Measurements from ENCODE around the gene ADGRV1.

The ADGRV1 gene

GRCh38 chr5:90854169-90854568, 295.6 kb downstream of the ADGRV1 start:
- H3K9me3 ChIP-seq (ENCODE audit: insufficient read depth, low read depth, low read length), result no peaks in the 10 kb centered on the region
- peaks cover 54% of the 10 kb centered on the region for H3K36me3 ChIP-seq (ENCODE audit: insufficient read depth, low read length)
- no peak overlapping the region for H3K27ac ChIP-seq (ENCODE audit: low read depth, low read length)
- 100% methylated on average over 1 of the region's 2 CpGs for WGBS
- H3K27me3 ChIP-seq (ENCODE audit: insufficient read depth, low read length), result no peaks in the 10 kb centered on the region
- no peak overlapping the region for H3K4me3 ChIP-seq (ENCODE audit: low read length)
- no peak overlapping the region for H3K9ac ChIP-seq (ENCODE audit: low read depth, low read length)
- no peaks in the 10 kb centered on the region for H3K4me1 ChIP-seq (ENCODE audit: insufficient read depth, low read length)

- H3K4me3 ChIP-seq (ENCODE audit: low read length), result no peak overlapping the region
- no peak overlapping the region for H3K9ac ChIP-seq (ENCODE audit: low read depth, low read length)
- WGBS, result 90% methylated on average over 4 of the region's 4 CpGs
- H3K27ac ChIP-seq (ENCODE audit: low read depth, low read length), result no peak overlapping the region
- no peaks in the 10 kb centered on the region for H3K27me3 ChIP-seq (ENCODE audit: insufficient read depth, low read length)
- H3K4me1 ChIP-seq (ENCODE audit: insufficient read depth, low read length), result no peaks in the 10 kb centered on the region
- H3K9me3 ChIP-seq (ENCODE audit: insufficient read depth, low read depth, low read length), result no peaks in the 10 kb centered on the region
- H3K36me3 ChIP-seq (ENCODE audit: insufficient read depth, low read length), result peaks cover 46% of the 10 kb centered on the region
Measured at GRCh38 chr5:90855296-90856010, 296.9 kb downstream of the ADGRV1 start.

- no peak overlapping the region for H3K9ac ChIP-seq (ENCODE audit: low read depth, low read length)
- H3K36me3 ChIP-seq (ENCODE audit: insufficient read depth, low read length), result peaks cover 21% of the 10 kb centered on the region
- no peaks in the 10 kb centered on the region for H3K27me3 ChIP-seq (ENCODE audit: insufficient read depth, low read length)
- H3K27ac ChIP-seq (ENCODE audit: low read depth, low read length), result no peak overlapping the region
- no peaks in the 10 kb centered on the region for H3K9me3 ChIP-seq (ENCODE audit: insufficient read depth, low read depth, low read length)
- no peak overlapping the region for H3K4me3 ChIP-seq (ENCODE audit: low read length)
- no peaks in the 10 kb centered on the region for H3K4me1 ChIP-seq (ENCODE audit: insufficient read depth, low read length)
- WGBS, result 93% methylated on average over 3 of the region's 3 CpGs
Measured at GRCh38 chr5:90861843-90862586, 303.4 kb downstream of the ADGRV1 start.

- peaks cover 18% of the 10 kb centered on the region for H3K36me3 ChIP-seq (ENCODE audit: insufficient read depth, low read length)
- no peak overlapping the region for H3K27ac ChIP-seq (ENCODE audit: low read depth, low read length)
- H3K4me3 ChIP-seq (ENCODE audit: low read length), result no peak overlapping the region
- no peaks in the 10 kb centered on the region for H3K4me1 ChIP-seq (ENCODE audit: insufficient read depth, low read length)
- no peak overlapping the region for H3K9ac ChIP-seq (ENCODE audit: low read depth, low read length)
- WGBS, result 99% methylated on average over 4 of the region's 4 CpGs
- H3K27me3 ChIP-seq (ENCODE audit: insufficient read depth, low read length), result no peaks in the 10 kb centered on the region
- H3K9me3 ChIP-seq (ENCODE audit: insufficient read depth, low read depth, low read length), result no peaks in the 10 kb centered on the region
Measured at GRCh38 chr5:90865180-90865579, 306.6 kb downstream of the ADGRV1 start.

GRCh38 chr5:90866333-90866732, 307.7 kb downstream of the ADGRV1 start:
- no peak overlapping the region for H3K4me3 ChIP-seq (ENCODE audit: low read length)
- 95% methylated on average over 2 of the region's 2 CpGs for WGBS

GRCh38 chr5:90866915-90867731, 308.5 kb downstream of the ADGRV1 start:
- Histone ChIP-seq H3K4me1 (ENCODE audit: insufficient read depth, low read length) (peaks cover 3% of the 10 kb centered on the region; the same call in 1 of the 2 replicates), H3K36me3 (ENCODE audit: insufficient read depth, low read length) (peaks cover 17% of the 10 kb centered on the region), H3K27ac (ENCODE audit: low read depth, low read length) (no peak overlapping the region), H3K9me3 (ENCODE audit: insufficient read depth, low read depth, low read length) (no peaks in the 10 kb centered on the region), H3K9ac (ENCODE audit: low read depth, low read length) (no peak overlapping the region), H3K4me3 (ENCODE audit: low read length) (no peak overlapping the region), H3K27me3 (ENCODE audit: insufficient read depth, low read length) (no peaks in the 10 kb centered on the region)
- WGBS, result 93% methylated on average over 5 of the region's 5 CpGs

More at GRCh38 chr5:90866333-90866732, 307.7 kb downstream of the ADGRV1 start:
- Histone ChIP-seq H3K4me1 (ENCODE audit: insufficient read depth, low read length) (peaks cover 3% of the 10 kb centered on the region; the same call in 1 of the 2 replicates), H3K27me3 (ENCODE audit: insufficient read depth, low read length) (no peaks in the 10 kb centered on the region), H3K36me3 (ENCODE audit: insufficient read depth, low read length) (peaks cover 18% of the 10 kb centered on the region), H3K27ac (ENCODE audit: low read depth, low read length) (no peak overlapping the region), H3K9ac (ENCODE audit: low read depth, low read length) (no peak overlapping the region), H3K9me3 (ENCODE audit: insufficient read depth, low read depth, low read length) (no peaks in the 10 kb centered on the region)

- Histone ChIP-seq H3K9me3 (ENCODE audit: insufficient read depth, low read depth, low read length) (no peaks in the 10 kb centered on the region), H3K4me3 (ENCODE audit: low read length) (no peak overlapping the region), H3K36me3 (ENCODE audit: insufficient read depth, low read length) (peaks cover 7% of the 10 kb centered on the region), H3K27ac (ENCODE audit: low read depth, low read length) (no peak overlapping the region), H3K4me1 (ENCODE audit: insufficient read depth, low read length) (peaks cover 3% of the 10 kb centered on the region; the same call in 1 of the 2 replicates), H3K9ac (ENCODE audit: low read depth, low read length) (no peak overlapping the region), H3K27me3 (ENCODE audit: insufficient read depth, low read length) (no peaks in the 10 kb centered on the region)
- 97% methylated on average over 4 of the region's 4 CpGs for WGBS
Measured at GRCh38 chr5:90868799-90869198, 310.2 kb downstream of the ADGRV1 start.

GRCh38 chr5:90871391-90871991, 312.9 kb downstream of the ADGRV1 start:
- Histone ChIP-seq H3K4me3 (ENCODE audit: low read length) (no peak overlapping the region), H3K27me3 (ENCODE audit: insufficient read depth, low read length) (no peaks in the 10 kb centered on the region), H3K9ac (ENCODE audit: low read depth, low read length) (no peak overlapping the region), H3K27ac (ENCODE audit: low read depth, low read length) (no peak overlapping the region), H3K36me3 (ENCODE audit: insufficient read depth, low read length) (peaks cover 4% of the 10 kb centered on the region; the same call in 1 of the 2 replicates), H3K4me1 (ENCODE audit: insufficient read depth, low read length) (peaks cover 17% of the 10 kb centered on the region), H3K9me3 (ENCODE audit: insufficient read depth, low read depth, low read length) (no peaks in the 10 kb centered on the region)
- WGBS, result 96% methylated on average over 3 of the region's 3 CpGs

- Histone ChIP-seq H3K9ac (ENCODE audit: low read depth, low read length) (no peak overlapping the region), H3K27ac (ENCODE audit: low read depth, low read length) (no peak overlapping the region)
- 95% methylated on average over 1 of the region's 3 CpGs for WGBS
Measured at GRCh38 chr5:90873033-90873517, 314.5 kb downstream of the ADGRV1 start.

GRCh38 chr5:90874066-90874465, 315.5 kb downstream of the ADGRV1 start:
- 97% methylated on average over 5 of the region's 5 CpGs for WGBS
- no peak overlapping the region for H3K27ac ChIP-seq (ENCODE audit: low read depth, low read length)
- no peak overlapping the region for H3K9ac ChIP-seq (ENCODE audit: low read depth, low read length)
- no peaks in the 10 kb centered on the region for H3K27me3 ChIP-seq (ENCODE audit: insufficient read depth, low read length)
- no peaks in the 10 kb centered on the region for H3K9me3 ChIP-seq (ENCODE audit: insufficient read depth, low read depth, low read length)
- H3K4me1 ChIP-seq (ENCODE audit: insufficient read depth, low read length), result peaks cover 30% of the 10 kb centered on the region
- peaks cover 9% of the 10 kb centered on the region for H3K36me3 ChIP-seq (ENCODE audit: insufficient read depth, low read length)
- H3K4me3 ChIP-seq (ENCODE audit: low read length), result no peak overlapping the region

More at GRCh38 chr5:90873033-90873517, 314.5 kb downstream of the ADGRV1 start:
- Histone ChIP-seq H3K4me3 (ENCODE audit: low read length) (no peak overlapping the region), H3K36me3 (ENCODE audit: insufficient read depth, low read length) (peaks cover 4% of the 10 kb centered on the region; the same call in 1 of the 2 replicates), H3K4me1 (ENCODE audit: insufficient read depth, low read length) (peaks cover 23% of the 10 kb centered on the region), H3K9me3 (ENCODE audit: insufficient read depth, low read depth, low read length) (no peaks in the 10 kb centered on the region), H3K27me3 (ENCODE audit: insufficient read depth, low read length) (no peaks in the 10 kb centered on the region)
